IMR-90 (cell line): Measurements from ENCODE around the gene ACTA1.

Experiments
- CTCF ChIP-seq: conservative IDR thresholded peaks from 2 replicates; pipeline ENCODE4 v1.5.1; 2012; ENCODE audit warnings: mild to moderate bottlenecking, low read depth, low read length, improper control_type of control experiment
- NFE2L2 ChIP-seq: fragments of 150-350 bp; IDR thresholded peaks from 2 replicates; pipeline ENCODE4 v1.6.1; 2016; ENCODE audit warnings: low read depth, mild to moderate bottlenecking, low read length
- POLR2A ChIP-seq: IDR thresholded peaks from 2 replicates; pipeline ENCODE4 v1.6.1; 2012; ENCODE audit warnings: mild to moderate bottlenecking, low read depth, low read length

DNA sequence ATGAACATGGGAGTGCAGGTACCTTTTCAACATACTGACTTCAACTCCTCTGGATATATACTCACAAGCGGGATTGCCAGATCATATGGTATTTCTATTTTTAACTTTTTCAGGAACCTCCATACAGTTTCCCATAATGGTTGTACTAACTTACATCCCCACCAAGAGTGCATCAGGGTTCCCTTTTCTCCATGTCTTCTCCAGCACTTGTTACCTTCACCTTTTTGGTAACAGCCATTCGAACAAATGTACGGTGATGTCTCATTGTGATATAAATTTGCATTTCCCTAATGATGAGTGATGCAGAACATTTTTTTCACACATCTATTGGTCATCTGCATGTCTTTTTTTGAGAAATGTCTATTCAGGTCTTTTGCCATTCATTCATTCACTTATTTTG is 25.9 kb upstream of the ACTA1 start:
- TF ChIP-seq CTCF: no peak
- TF ChIP-seq POLR2A: no peak
- no peak for TF ChIP-seq NFE2L2
